T-helper 22 cell (primary cell): ENCODE results near the gene CLCN5.

ENCODE experiments used
- DNase-seq: peaks from one replicate; pipeline ENCODE4 v3.0.0-alpha.2; 2020; ENCODE audit warnings: low read depth

Gene CLCN5

GRCh38 chrX:49922291-49923241 lies at the start of gene CLCN5:
Gene CLCN5 (plus strand): TSS chrX:49922596. CDS start chrX:49925299, 2,703 bp downstream.
- DNase-seq = peak; percentile 90

GRCh38 chrX:49876750-49877149 lies 45.6 kb upstream of the CLCN5 start:
- no peak for DNase-seq

DNA sequence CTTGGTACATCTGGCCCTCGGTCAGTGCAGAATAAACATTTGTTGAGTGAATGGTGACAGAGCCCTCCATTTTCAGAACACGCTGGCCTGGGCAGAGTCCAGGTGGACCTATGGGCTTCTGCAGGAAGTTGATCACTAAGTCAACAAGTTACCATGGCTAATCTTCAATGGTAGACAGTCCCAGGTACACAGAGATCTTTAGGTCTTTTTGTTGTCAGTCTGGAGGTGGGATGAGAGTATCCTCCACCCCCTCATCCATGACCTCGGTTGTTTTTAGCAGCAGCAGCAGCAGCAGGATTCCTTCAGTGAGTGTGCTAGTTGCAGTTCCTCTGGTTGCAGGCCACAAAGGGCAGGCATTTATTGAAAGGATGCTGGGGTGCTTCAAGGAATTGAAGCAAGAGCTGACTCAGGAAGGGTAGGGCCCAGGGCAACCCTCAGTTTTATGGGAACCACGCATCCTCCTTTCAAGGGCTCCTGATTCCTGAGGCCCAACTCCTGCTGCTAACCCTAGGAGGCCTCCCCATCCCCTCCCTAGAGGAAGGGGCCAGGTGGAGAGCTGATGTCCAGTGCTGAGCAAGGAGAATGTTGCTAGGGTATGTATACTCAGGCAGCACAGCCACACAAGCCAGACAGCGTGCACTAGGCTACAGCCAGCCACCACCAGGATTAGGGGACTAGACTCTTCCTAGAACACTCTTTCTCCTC lies 44.8 kb upstream of the CLCN5 start:
- DNase-seq = no peak

DNA sequence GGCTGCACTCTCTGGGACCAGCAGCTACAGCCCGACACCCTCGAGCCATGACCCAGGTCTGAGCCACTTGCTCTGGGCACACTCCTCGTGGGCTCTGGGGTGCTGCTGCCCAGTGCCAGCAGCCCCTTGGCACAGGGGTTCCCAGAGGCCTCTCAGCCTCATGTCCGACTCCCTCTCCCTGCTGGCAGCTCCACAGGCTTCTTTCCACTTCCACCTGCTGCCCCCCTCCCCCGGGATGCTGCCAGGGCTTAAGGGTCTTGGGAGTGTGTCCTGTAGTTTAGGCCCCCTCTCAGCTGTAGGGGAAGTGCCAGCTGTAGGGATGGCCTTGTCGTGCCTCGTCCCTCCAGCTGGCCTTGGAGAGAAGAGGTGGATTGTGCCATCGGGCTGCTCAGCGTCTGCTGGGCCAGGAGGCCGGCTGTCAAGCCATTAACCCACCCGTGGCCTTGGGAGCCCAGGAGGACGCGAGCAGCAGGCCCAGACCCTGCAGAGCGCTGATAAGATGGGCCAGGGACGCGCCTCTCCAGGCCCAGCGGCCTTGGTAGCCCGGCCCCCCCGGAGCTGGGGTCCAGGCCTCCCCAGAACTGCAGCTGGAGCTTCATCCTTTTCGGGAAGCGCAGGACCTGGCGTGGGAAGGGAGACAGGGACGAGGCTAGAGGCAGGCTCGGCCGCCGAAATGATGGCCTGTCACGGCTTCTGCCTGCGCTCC lies 44.1 kb upstream of the CLCN5 start:
- no peak for DNase-seq

GRCh38 chrX:49878834-49879655 lies 43.4 kb upstream of the CLCN5 start, which contains the start of gene USP27X:
Gene USP27X (plus strand): TSS chrX:49879484. CDS start chrX:49880308, 824 bp downstream.
- peak; percentile 75 for DNase-seq

DNA sequence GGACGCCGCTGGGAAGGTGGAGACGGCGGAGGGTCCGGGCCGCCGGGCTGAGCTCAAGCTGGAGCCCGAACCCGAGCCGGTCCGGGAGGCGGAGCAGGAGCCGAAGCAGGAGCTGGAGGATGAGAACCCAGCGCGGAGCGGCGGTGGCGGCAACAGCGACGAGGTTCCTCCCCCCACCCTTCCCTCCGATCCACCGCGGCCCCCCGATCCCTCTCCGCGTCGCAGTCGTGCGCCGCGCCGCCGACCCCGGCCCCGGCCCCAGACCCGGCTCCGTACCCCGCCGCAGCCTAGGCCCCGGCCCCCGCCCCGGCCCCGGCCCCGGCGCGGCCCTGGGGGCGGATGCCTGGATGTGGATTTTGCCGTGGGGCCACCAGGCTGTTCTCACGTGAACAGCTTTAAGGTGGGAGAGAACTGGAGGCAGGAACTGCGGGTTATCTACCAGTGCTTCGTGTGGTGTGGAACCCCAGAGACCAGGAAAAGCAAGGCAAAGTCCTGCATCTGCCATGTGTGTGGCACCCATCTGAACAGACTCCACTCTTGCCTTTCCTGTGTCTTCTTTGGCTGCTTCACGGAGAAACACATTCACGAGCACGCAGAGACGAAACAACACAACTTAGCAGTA lies 42.6 kb upstream of the CLCN5 start:
- no peak for DNase-seq

GRCh38 chrX:49880668-49881067 lies 41.7 kb upstream of the CLCN5 start:
- no peak for DNase-seq

DNA sequence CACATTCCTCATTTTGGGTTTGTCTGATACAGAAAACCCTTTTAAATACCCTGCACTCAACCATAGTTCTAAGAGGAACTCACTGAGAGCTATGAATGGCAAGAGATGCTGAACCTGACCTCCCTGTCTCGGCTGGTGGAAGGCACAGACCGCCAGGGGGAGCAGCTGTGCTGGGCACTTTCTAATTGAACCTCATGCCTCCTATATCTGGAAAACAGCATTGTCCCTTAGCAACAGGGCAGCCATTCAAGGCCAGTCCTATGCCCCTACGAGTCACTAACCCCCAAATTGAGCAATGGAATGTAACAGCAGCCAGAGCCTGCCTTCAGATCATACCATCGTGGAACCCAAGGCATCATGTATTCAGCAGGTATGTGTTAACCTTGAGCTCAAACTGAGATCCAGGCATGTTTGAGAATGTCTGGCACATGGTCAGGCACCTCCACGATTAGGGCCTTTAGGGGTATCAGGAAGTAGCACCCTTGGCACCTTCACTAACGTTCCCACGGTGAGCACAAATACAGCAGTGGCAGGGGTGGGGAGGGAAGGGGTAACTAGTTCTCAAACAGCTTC lies 38.0 kb upstream of the CLCN5 start:
- peak; percentile 1 for DNase-seq

- DNase-seq = no peak
Measured at GRCh38 chrX:49892542-49892941, 29.9 kb upstream of the CLCN5 start.

GRCh38 chrX:49896951-49897350 lies 25.4 kb upstream of the CLCN5 start:
- DNase-seq = no peak

DNA sequence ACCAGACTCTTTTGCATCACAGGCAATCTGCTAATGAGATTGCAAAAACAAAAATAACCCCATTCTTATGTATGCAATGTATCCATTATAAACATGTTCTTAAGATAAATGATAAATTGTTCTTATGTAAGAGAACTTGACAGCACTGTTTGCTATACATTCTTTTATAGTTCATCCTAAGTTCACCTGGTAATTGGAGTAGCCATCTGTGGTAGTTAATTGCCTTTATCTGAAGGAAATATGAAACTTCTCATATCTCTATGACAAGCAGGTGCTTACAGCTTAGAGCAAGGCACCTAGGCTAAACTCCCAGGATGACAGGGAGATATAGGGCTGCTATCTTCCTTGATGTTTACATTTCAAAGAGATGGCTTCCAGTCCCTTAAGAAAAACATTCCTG lies 21.3 kb upstream of the CLCN5 start:
- DNase-seq = no peak

- DNase-seq = no peak
Measured at GRCh38 chrX:49910344-49910743, 12.1 kb upstream of the CLCN5 start.

GRCh38 chrX:49912086-49912485 lies 10.3 kb upstream of the CLCN5 start:
- no peak for DNase-seq

DNA sequence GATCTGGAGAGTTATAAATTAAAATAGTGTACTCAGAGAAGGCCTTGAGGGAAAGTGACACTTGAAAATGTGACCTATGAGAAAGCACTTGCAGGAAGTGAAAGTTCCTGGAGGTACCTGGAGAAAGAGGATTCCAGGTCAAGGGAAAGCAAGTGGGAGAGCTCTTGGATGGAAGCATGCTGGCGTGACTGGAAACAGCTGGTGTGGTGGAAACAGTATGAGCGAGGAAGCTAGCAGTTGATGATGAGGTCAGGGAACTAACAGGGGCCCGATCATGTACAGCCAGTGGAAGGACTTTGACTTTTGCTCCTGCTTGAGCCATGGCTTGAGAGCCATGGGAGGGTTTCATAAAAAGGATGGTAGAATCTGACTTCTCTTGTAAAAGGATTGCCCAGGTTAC lies 9.5 kb upstream of the CLCN5 start:
- DNase-seq = no peak

- DNase-seq = peak; percentile 15
Measured at GRCh38 chrX:49915361-49916222, 6.8 kb upstream of the CLCN5 start.

DNA sequence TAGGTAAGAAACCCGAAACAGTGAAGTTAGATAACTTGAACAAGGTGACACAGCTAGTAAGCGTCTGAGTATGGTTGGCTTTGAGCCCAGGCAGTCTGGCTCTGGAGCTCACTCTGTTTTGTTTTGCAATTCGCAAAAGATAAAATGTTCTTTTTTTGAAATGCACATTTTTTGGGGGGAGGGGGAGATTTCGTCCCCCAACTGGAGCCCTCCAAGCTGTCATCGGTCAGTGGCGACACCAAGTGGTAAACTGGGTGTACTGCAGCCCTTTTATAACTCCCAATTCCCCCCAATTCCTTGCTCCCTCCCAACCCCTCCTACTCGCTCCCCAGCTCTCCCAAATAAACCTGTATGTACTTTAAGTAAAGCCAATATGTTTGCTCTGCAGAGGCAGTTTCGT lies 2.8 kb upstream of the CLCN5 start:
- no peak for DNase-seq

GRCh38 chrX:49921109-49921508 lies 1.3 kb upstream of the CLCN5 start:
- DNase-seq = no peak

DNA sequence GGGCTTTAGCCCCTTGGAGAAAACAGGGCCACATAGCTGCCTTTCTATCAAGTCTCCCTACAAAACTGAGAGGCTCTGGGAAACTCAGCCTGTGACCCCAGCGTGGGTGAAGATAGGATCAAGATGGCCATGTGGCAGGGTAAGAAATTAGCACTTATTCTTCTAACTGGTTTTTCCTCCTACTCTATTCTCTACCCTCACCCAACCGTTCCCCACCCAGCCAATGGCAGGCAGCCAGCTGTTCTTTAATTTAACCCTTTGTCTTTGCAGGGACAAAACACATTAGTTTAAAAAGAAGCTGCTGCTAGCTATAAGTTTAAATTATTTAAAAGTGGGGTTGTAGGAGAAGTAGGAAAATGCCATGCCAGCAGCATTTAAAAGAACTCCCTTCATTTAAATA lies 2.8 kb downstream of the CLCN5 start:
- no peak for DNase-seq

DNA sequence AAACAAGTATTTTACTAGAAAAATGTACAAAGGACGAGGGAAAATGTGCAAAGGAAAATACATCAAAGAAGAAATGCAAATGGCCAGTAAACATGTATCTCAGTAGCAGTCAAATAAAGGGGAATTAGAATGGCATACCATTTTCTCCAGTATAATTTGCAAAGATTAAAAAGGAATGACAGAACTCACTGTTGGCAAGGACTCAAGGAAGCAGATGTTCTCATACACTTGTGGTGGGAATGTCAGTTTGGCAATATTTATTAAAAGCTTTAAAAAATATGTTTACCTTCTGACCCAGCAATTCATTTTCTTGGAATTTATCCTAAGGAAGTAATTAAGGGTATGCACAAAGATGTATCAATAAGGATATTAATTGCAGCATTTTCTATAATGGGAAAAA lies 7.6 kb downstream of the CLCN5 start:
- no peak for DNase-seq

- DNase-seq = no peak
Measured at GRCh38 chrX:49932791-49933190, 10.4 kb downstream of the CLCN5 start.
